HFFc6 (cell line): Measurements from ENCODE around the gene ZNF32. TPM values are rescaled to one million over a fixed set of nuclear protein-coding genes. Genes with fewer than 3 reads are reported as not detected.
A peak's percentile ranks its signal among the peaks of the same experiment; 100 is the strongest.

Experiments
- DNase-seq: peaks from one replicate; pipeline ENCODE4 v3.0.0-alpha.2; 2018
- H3K27ac Mint-ChIP-seq: 2 replicates; pipeline ENCODE4 v1.8.0; 2020; ENCODE audit warnings: mild to moderate bottlenecking, mixed read lengths
- H3K27me3 Mint-ChIP-seq: 2 replicates; pipeline ENCODE4 v1.8.0; 2021; ENCODE audit warnings: mild to moderate bottlenecking, moderate library complexity, mixed read lengths; ENCODE audit not compliant: insufficient read depth
- H3K36me3 Mint-ChIP-seq: 2 replicates; pipeline ENCODE4 v1.8.0; 2021; ENCODE audit warnings: low read depth, mixed read lengths
- H3K4me1 Mint-ChIP-seq: 2 replicates; pipeline ENCODE4 v1.8.0; 2020; ENCODE audit warnings: low read depth, mixed read lengths
- H3K4me3 Mint-ChIP-seq: 2 replicates; pipeline ENCODE4 v1.8.0; 2020; ENCODE audit warnings: mild to moderate bottlenecking, moderate library complexity, mixed read lengths
- H3K9me3 Mint-ChIP-seq: 2 replicates; pipeline ENCODE4 v1.8.0; 2020; ENCODE audit warnings: mild to moderate bottlenecking, mixed read lengths
- total RNA-seq, 6 experiments: library from RNA; stranded (reverse); fragmentation: NEBNext Ultra II Directional; extraction: Animal tissue kit (Norgen Biotek cat#: 25700); gene quantifications; 2 replicates in 1 of 6; 3 replicates in 5 of 6; pipeline ENCODE4 v1.2.3, GENCODE V29; 2021
- TF ChIP-seq, protein P1 (sequence below): fragments of 200-600 bp; sonication (generic); IDR thresholded peaks from 2 replicates; pipeline ENCODE4 v1.5.0; 2021; ENCODE audit warnings: antibody characterized with exemption, mild to moderate bottlenecking

Gene ZNF32
- total RNA-seq, 6 experiments from 2014 or later, result 12.7 to 23.6 (median 15.3) TPM

DNA sequence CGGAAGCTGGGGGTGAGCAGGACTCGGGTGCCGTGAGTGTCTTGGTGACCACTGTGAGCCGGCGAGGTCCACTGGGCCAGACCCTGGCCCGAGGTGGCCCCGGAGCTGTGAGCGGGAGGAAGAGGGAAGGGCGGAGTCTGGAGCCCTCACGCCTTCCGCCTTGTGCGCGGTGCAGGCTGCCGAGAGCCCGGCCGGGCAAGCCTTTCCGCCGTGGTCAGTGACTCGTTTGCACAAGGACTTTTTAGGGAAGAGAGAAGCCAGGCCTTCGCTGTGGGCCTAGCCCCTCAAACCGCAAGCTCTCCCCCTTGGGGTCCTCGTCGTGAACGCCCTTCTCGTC is 40.9 kb upstream of the ZNF32 start:
- Mint-ChIP-seq H3K9me3 (no peaks in the 10 kb centered on the region), H3K27me3 (peaks cover 2% of the 10 kb centered on the region; the same call in 1 of the 2 replicates), H3K4me1 (peaks cover 59% of the 10 kb centered on the region), H3K36me3 (no peaks in the 10 kb centered on the region), H3K27ac (peak overlapping the region; percentile 72), H3K4me3 (peak overlapping the region; percentile 88)
- TF ChIP-seq, protein P1, sequence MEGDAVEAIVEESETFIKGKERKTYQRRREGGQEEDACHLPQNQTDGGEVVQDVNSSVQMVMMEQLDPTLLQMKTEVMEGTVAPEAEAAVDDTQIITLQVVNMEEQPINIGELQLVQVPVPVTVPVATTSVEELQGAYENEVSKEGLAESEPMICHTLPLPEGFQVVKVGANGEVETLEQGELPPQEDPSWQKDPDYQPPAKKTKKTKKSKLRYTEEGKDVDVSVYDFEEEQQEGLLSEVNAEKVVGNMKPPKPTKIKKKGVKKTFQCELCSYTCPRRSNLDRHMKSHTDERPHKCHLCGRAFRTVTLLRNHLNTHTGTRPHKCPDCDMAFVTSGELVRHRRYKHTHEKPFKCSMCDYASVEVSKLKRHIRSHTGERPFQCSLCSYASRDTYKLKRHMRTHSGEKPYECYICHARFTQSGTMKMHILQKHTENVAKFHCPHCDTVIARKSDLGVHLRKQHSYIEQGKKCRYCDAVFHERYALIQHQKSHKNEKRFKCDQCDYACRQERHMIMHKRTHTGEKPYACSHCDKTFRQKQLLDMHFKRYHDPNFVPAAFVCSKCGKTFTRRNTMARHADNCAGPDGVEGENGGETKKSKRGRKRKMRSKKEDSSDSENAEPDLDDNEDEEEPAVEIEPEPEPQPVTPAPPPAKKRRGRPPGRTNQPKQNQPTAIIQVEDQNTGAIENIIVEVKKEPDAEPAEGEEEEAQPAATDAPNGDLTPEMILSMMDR, result no peak
- DNase-seq, result no peak

DNA sequence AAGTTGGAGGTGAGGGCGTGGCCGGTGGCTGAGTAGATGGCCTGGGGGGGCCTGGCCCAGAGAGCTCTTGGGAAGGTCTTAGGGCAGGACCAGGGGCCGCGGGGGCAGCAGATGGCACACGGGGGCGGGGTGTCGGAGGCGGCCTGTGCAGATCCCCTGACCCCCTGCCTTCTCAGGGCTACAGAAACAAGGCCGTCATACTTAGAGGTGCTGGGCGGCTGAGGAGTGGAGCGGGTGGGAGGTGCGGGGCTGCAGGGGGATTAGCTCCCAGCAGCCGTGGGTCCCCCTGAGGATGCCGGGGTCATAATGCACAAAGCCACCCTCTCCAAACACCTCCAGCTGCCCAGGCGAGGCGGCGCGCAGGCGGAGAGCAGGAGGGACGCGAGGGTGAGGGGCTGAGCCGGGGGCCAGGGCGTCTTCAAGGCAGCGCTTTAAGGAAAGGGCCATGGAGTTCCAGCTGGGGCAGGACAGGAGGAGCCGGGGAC is 40.4 kb upstream of the ZNF32 start:
- Mint-ChIP-seq H3K9me3 (no peaks in the 10 kb centered on the region), H3K27me3 (peaks cover 2% of the 10 kb centered on the region; the same call in 1 of the 2 replicates), H3K36me3 (no peaks in the 10 kb centered on the region), H3K27ac (no peak overlapping the region), H3K4me3 (no peak overlapping the region), H3K4me1 (peaks cover 59% of the 10 kb centered on the region)
- TF ChIP-seq, protein P1, result no peak
- DNase-seq, result no peak

DNA sequence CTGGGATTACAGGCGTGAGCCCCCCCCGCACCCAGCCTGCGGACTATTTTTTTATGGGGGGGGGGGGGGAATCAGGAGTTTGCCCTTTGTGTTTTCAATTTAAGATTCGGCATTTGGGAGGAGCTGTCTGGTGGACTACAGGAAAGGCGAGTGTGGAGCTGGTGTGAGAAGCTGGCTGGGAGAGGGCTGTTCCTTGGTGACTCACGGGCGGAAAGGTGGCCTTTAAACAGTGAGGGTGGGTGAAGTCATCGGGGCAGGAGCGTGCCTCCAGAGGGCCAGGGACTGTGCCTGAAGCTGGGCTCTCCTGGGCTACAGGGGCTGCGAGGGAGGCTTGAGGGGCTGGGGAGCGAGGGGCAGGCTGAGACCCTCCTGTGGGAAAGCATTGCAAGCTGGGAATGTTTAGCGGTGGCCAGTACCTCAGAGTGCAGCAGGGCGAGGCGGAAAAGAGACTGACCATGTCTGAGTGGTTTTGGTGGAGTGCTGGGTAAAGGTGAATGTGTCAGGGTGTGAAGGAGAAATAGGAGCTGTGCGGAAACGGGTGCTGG is 39.7 kb upstream of the ZNF32 start:
- no peak for DNase-seq
- peaks cover 59% of the 10 kb centered on the region for H3K4me1 Mint-ChIP-seq
- TF ChIP-seq, protein P1, result no peak
- H3K36me3 Mint-ChIP-seq, result no peaks in the 10 kb centered on the region
- H3K4me3 Mint-ChIP-seq, result no peak overlapping the region
- no peaks in the 10 kb centered on the region for H3K9me3 Mint-ChIP-seq
- peak overlapping the region; percentile 51 for H3K27ac Mint-ChIP-seq
- peaks cover 2% of the 10 kb centered on the region; the same call in 1 of the 2 replicates for H3K27me3 Mint-ChIP-seq

DNA sequence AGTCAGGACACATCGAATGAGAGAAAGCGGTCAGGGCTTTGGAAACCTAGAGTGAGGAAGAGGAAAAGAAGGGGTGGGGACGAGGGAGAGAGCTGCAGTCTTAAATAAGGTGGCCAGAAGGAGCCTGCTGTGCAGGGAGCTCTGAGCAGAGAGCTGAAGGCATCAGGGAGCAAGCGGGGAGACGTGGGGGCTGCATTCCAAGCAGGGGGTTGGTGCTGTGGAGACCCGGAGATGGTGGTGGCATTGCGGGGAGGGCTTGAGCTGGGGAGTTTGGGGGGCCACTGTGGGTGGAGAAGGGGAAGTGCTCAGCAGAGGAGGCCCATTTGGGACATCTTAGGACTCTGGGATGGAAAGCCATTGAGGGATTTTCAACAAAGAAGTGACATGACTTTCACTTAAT is 38.7 kb upstream of the ZNF32 start:
- H3K4me3 Mint-ChIP-seq, result no peak overlapping the region
- no peak for DNase-seq
- no peaks in the 10 kb centered on the region for H3K9me3 Mint-ChIP-seq
- peaks cover 58% of the 10 kb centered on the region for H3K4me1 Mint-ChIP-seq
- no peaks in the 10 kb centered on the region for H3K36me3 Mint-ChIP-seq
- H3K27me3 Mint-ChIP-seq, result peaks cover 2% of the 10 kb centered on the region; the same call in 1 of the 2 replicates
- TF ChIP-seq, protein P1, result no peak
- no peak overlapping the region for H3K27ac Mint-ChIP-seq

DNA sequence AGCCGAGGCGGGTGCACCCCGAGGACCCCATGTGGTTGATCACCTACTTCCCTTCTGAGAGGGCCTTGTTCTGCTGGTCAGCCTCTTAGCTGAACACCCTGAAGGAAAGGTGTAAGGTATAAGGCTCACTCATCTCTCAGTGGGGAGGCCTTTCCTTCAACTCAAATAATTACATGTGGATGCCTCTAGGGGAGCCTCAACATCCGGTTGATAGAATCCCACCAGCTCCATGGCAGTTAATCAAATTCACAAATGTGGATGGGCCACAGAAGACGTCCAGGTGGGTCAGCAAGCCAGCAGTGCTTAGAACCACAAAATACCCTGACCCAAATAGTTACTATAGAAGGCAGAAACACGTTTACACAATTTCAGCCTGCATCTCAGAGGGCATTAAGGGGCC is 37.7 kb upstream of the ZNF32 start:
- no peak overlapping the region for H3K4me3 Mint-ChIP-seq
- H3K27me3 Mint-ChIP-seq, result peaks cover 2% of the 10 kb centered on the region; the same call in 1 of the 2 replicates
- TF ChIP-seq, protein P1, result peak; percentile 45
- H3K36me3 Mint-ChIP-seq, result no peaks in the 10 kb centered on the region
- no peak for DNase-seq
- peaks cover 49% of the 10 kb centered on the region for H3K4me1 Mint-ChIP-seq
- no peak overlapping the region for H3K27ac Mint-ChIP-seq
- no peaks in the 10 kb centered on the region for H3K9me3 Mint-ChIP-seq
